Bronchial epithelial cell (primary cell): ENCODE results near the gene ABHD12. TPM values are rescaled to one million over a fixed set of nuclear protein-coding genes. Genes with fewer than 3 reads are reported as not detected.

Experiments used
- DNase-seq: peaks from one replicate; pipeline ENCODE4 v3.0.0-alpha.2; 2010; ENCODE audit warnings: low read depth
- FAIRE-seq: peaks from 2 replicates; lab custom pipeline; 2011; peaks lifted over from hg19 to GRCh38; lab: Jason Lieb, UNC
- H3K27me3 ChIP-seq: 2 replicates; pipeline ENCODE4 v1.5.1; 2011; ENCODE audit warnings: low read length; ENCODE audit not compliant: control insufficient read depth, insufficient read depth
- H3K36me3 ChIP-seq: 2 replicates; pipeline ENCODE4 v1.5.1; 2011; ENCODE audit warnings: low read length; ENCODE audit not compliant: control insufficient read depth, insufficient read depth
- H3K4me3 ChIP-seq: 2 replicates; pipeline ENCODE4 v1.5.1; 2011; ENCODE audit warnings: mild to moderate bottlenecking, low read depth, low read length, control low read depth
- CTCF ChIP-seq: IDR thresholded peaks from 2 replicates; pipeline ENCODE4 v1.5.1; 2011; ENCODE audit warnings: mild to moderate bottlenecking, moderate library complexity, low read length, control low read depth, inconsistent platforms; ENCODE audit not compliant: insufficient read depth, severe bottlenecking
- total RNA-seq: library from RNA; depleted of rRNA; stranded (reverse); fragments of >200 nt; gene quantifications from 2 replicates; pipeline ENCODE4 v1.2.1, GENCODE V29; 2014

ABHD12 gene
- total RNA-seq, 1 donor from 2014 or later, result 21.6 TPM

- Histone ChIP-seq H3K36me3 (no peaks in the 10 kb centered on the region), H3K4me3 (no peak overlapping the region), H3K27me3 (no peaks in the 10 kb centered on the region)
- no peak for TF ChIP-seq CTCF
- DNase-seq, result no peak
- no peak for FAIRE-seq
Measured at GRCh38 chr20:25378189-25378883, 12.3 kb downstream of the ABHD12 start.

- FAIRE-seq, result no peak
- DNase-seq, result no peak
- H3K4me3 ChIP-seq, result no peak overlapping the region
- no peaks in the 10 kb centered on the region for H3K27me3 ChIP-seq
- no peak for TF ChIP-seq CTCF
- H3K36me3 ChIP-seq, result no peaks in the 10 kb centered on the region
Measured at GRCh38 chr20:25376886-25377285, 13.7 kb downstream of the ABHD12 start.

- DNase-seq (no peak), FAIRE-seq (no peak)
- Histone ChIP-seq H3K36me3 (no peaks in the 10 kb centered on the region), H3K4me3 (no peak overlapping the region), H3K27me3 (no peaks in the 10 kb centered on the region)
- no peak for TF ChIP-seq CTCF
Measured at GRCh38 chr20:25376236-25376635, 14.4 kb downstream of the ABHD12 start.

- FAIRE-seq, result no peak
- no peak for DNase-seq
- no peak overlapping the region for H3K4me3 ChIP-seq
- TF ChIP-seq CTCF, result no peak
- no peaks in the 10 kb centered on the region for H3K27me3 ChIP-seq
- H3K36me3 ChIP-seq, result no peaks in the 10 kb centered on the region
Measured at GRCh38 chr20:25374842-25375241, 15.8 kb downstream of the ABHD12 start.

GRCh38 chr20:25372584-25373336 is 17.9 kb downstream of the ABHD12 start:
- no peak overlapping the region for H3K4me3 ChIP-seq
- FAIRE-seq, result no peak
- no peak for TF ChIP-seq CTCF
- DNase-seq, result peak; percentile 97
- no peaks in the 10 kb centered on the region for H3K27me3 ChIP-seq
- H3K36me3 ChIP-seq, result no peaks in the 10 kb centered on the region
